HFFc6 (cell line): ENCODE data around the gene SPHK1. TPM values are rescaled to one million over a fixed set of nuclear protein-coding genes. Genes with fewer than 3 reads are reported as not detected.
A peak's percentile ranks its signal among the peaks of the same experiment; 100 is the strongest.

Source experiments
- DNase-seq: peaks from one replicate; pipeline ENCODE4 v3.0.0-alpha.2; 2018
- H3K27ac Mint-ChIP-seq: 2 replicates; pipeline ENCODE4 v1.8.0; 2020; ENCODE audit warnings: mild to moderate bottlenecking, mixed read lengths
- H3K27me3 Mint-ChIP-seq: 2 replicates; pipeline ENCODE4 v1.8.0; 2021; ENCODE audit warnings: mild to moderate bottlenecking, moderate library complexity, mixed read lengths; ENCODE audit not compliant: insufficient read depth
- H3K36me3 Mint-ChIP-seq: 2 replicates; pipeline ENCODE4 v1.8.0; 2021; ENCODE audit warnings: low read depth, mixed read lengths
- H3K4me1 Mint-ChIP-seq: 2 replicates; pipeline ENCODE4 v1.8.0; 2020; ENCODE audit warnings: low read depth, mixed read lengths
- H3K4me3 Mint-ChIP-seq: 2 replicates; pipeline ENCODE4 v1.8.0; 2020; ENCODE audit warnings: mild to moderate bottlenecking, moderate library complexity, mixed read lengths
- H3K9me3 Mint-ChIP-seq: 2 replicates; pipeline ENCODE4 v1.8.0; 2020; ENCODE audit warnings: mild to moderate bottlenecking, mixed read lengths
- long read RNA-seq: library from polyadenylated mRNA; unstranded; transcript quantifications from one replicate; pipeline ENCODE4 v2.0.0, GENCODE V29; 2019
- total RNA-seq, 6 experiments: library from RNA; stranded (reverse); fragmentation: NEBNext Ultra II Directional; extraction: Animal tissue kit (Norgen Biotek cat#: 25700); gene quantifications; 2 replicates in 1 of 6; 3 replicates in 5 of 6; pipeline ENCODE4 v1.2.3, GENCODE V29; 2021
- TF ChIP-seq, protein P1 (sequence below): fragments of 200-600 bp; sonication (generic); IDR thresholded peaks from 2 replicates; pipeline ENCODE4 v1.5.0; 2021; ENCODE audit warnings: antibody characterized with exemption, mild to moderate bottlenecking

Gene SPHK1, protein sequence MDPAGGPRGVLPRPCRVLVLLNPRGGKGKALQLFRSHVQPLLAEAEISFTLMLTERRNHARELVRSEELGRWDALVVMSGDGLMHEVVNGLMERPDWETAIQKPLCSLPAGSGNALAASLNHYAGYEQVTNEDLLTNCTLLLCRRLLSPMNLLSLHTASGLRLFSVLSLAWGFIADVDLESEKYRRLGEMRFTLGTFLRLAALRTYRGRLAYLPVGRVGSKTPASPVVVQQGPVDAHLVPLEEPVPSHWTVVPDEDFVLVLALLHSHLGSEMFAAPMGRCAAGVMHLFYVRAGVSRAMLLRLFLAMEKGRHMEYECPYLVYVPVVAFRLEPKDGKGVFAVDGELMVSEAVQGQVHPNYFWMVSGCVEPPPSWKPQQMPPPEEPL
- total RNA-seq = 10 to 100 TPM; 53.9 to 68.1 (median 55.7) TPM
- long read RNA-seq, transcript SPHK1-202 (5 exons, 1,779 nt) = minor isoform, 32 of 112 reads
- long read RNA-seq, transcript SPHK1-201 (6 exons, 2,138 nt) = minor isoform, 12 of 112 reads
- long read RNA-seq, transcript SPHK1-210 (6 exons, 1,821 nt) = major isoform, 40 of 112 reads
- long read RNA-seq, partial matches to known transcripts = 11 of 112 reads
- long read RNA-seq, other reads (novel, unspliced or antisense) = 13 of 112 reads

GRCh38 chr17:76384222-76384986, at the start of gene SPHK1:
Gene SPHK1 (plus strand): TSS chr17:76384609. CDS start chr17:76385645, 1,036 bp downstream.
- Mint-ChIP-seq H3K9me3 (no peaks in the 10 kb centered on the region; the same call in 1 of the 2 replicates), H3K27ac (peak within 1 kb of the TSS; percentile 89), H3K27me3 (peaks cover 15% of the 10 kb centered on the region), H3K4me3 (peak within 1 kb of the TSS; percentile 90), H3K4me1 (peaks cover 24% of the 10 kb centered on the region), H3K36me3 (peaks cover 18% of the 10 kb centered on the region)
- TF ChIP-seq, protein P1, sequence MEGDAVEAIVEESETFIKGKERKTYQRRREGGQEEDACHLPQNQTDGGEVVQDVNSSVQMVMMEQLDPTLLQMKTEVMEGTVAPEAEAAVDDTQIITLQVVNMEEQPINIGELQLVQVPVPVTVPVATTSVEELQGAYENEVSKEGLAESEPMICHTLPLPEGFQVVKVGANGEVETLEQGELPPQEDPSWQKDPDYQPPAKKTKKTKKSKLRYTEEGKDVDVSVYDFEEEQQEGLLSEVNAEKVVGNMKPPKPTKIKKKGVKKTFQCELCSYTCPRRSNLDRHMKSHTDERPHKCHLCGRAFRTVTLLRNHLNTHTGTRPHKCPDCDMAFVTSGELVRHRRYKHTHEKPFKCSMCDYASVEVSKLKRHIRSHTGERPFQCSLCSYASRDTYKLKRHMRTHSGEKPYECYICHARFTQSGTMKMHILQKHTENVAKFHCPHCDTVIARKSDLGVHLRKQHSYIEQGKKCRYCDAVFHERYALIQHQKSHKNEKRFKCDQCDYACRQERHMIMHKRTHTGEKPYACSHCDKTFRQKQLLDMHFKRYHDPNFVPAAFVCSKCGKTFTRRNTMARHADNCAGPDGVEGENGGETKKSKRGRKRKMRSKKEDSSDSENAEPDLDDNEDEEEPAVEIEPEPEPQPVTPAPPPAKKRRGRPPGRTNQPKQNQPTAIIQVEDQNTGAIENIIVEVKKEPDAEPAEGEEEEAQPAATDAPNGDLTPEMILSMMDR = no peak
- DNase-seq = peak; percentile 66

GRCh38 chr17:76335716-76336381, 48.6 kb upstream of the SPHK1 start:
- Mint-ChIP-seq H3K4me3 (no peak overlapping the region), H3K27me3 (peaks cover 1% of the 10 kb centered on the region; the same call in 1 of the 2 replicates), H3K27ac (no peak overlapping the region), H3K9me3 (no peaks in the 10 kb centered on the region), H3K4me1 (peaks cover 28% of the 10 kb centered on the region), H3K36me3 (peaks cover 14% of the 10 kb centered on the region)
- no peak for DNase-seq
- TF ChIP-seq, protein P1 = no peak

DNA sequence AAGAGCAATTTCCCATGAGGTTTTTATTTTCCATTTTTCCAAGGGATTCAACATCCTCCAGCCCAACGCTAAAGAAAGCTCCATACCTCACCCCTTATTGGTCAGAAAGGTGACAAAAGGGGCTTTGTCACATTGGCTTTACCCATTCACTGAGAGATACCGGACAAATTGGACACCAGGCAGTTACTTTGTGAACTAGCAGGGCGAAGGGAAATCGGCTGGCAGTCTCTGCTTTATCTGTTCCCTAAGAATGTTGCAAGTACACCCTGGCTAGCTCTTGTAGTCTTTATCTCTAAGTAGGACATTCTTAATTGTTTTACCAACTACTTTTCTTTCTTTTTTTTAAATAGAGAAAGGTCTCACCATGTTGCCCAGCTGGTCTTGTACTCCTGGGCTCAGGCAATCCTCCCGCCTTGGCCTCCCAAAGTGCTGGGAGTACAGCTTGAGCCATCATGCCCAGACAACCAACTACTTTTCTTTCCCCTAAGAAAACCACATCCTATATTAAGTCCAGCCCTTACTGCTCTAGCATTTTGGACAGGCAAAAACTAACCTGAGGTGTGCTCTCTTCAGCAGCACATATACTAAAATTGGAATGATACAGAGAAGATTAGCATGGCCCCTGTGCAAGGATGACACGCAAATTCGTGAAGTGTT, 47.5 kb upstream of the SPHK1 start:
- Mint-ChIP-seq H3K27ac (no peak overlapping the region), H3K36me3 (peaks cover 12% of the 10 kb centered on the region), H3K4me1 (peaks cover 28% of the 10 kb centered on the region), H3K9me3 (no peaks in the 10 kb centered on the region), H3K4me3 (no peak overlapping the region), H3K27me3 (peaks cover 1% of the 10 kb centered on the region; the same call in 1 of the 2 replicates)
- TF ChIP-seq, protein P1 = no peak
- DNase-seq = no peak

DNA sequence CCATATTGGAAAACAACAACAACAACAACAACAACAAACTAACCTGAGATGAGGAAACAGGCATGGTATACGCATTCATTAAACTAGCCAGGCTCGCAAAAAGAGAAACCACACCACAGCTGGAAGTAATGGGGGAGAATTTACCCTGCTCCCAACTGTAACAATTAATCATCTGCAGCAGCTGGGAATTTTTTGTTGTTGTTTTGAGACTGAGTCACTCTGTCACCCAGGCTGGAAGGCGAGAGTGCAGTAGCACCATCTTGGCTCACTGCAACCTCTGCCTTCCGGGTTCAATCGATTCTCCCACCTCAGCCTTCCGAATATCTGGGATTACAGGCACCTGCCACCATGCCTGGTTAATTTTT, 47.0 kb upstream of the SPHK1 start:
- Mint-ChIP-seq H3K36me3 (peaks cover 16% of the 10 kb centered on the region; the same call in 1 of the 2 replicates), H3K4me3 (no peak overlapping the region), H3K27ac (no peak overlapping the region), H3K4me1 (peaks cover 28% of the 10 kb centered on the region), H3K9me3 (no peaks in the 10 kb centered on the region), H3K27me3 (peaks cover 1% of the 10 kb centered on the region; the same call in 1 of the 2 replicates)
- DNase-seq = no peak
- TF ChIP-seq, protein P1 = no peak

GRCh38 chr17:76341301-76341700, 43.1 kb upstream of the SPHK1 start:
- Mint-ChIP-seq H3K36me3 (peaks cover 23% of the 10 kb centered on the region), H3K27me3 (no peaks in the 10 kb centered on the region), H3K27ac (no peak overlapping the region), H3K4me1 (peaks cover 12% of the 10 kb centered on the region), H3K9me3 (no peaks in the 10 kb centered on the region), H3K4me3 (no peak overlapping the region)
- TF ChIP-seq, protein P1 = no peak
- no peak for DNase-seq
